Activated CD4-positive, alpha-beta T cell treated with anti-CD3 and anti-CD28 coated beads for 36 hours (primary cell): ENCODE data around the gene STIM1. TPM values are rescaled to one million over a fixed set of nuclear protein-coding genes. Genes with fewer than 3 reads are reported as not detected.

Experiments
- total RNA-seq, 2 experiments: library from RNA; stranded (reverse); gene quantifications; one replicate each; pipeline ENCODE4 v1.2.3, GENCODE V29; 2021

The STIM1 gene
- total RNA-seq, 2 experiments from 2014 or later = 60.0 to 62.6 TPM

Other genes starting within 250 kb of the STIM1 start
- gene ART5, start 213.7 kb upstream of the STIM1 start, total RNA-seq = under 1 TPM in 1 of 2 experiments, not detected in 1; 0.23 TPM
- gene ART1, start 210.5 kb upstream of the STIM1 start, total RNA-seq = not detected
- 1 to 10 TPM in 1 of 2 experiments, under 1 TPM in 1; 0.91 to 1.1 TPM for gene CHRNA10, start 184.3 kb upstream of the STIM1 start, total RNA-seq
- 100 to 1,000 TPM in 1 of 2 experiments, 10 to 100 TPM in 1; 96.0 to 134 TPM for gene NUP98, start 58.1 kb upstream of the STIM1 start, total RNA-seq
- 10 to 100 TPM; 33.6 to 39.2 TPM for gene PGAP2, start 47.1 kb upstream of the STIM1 start, total RNA-seq
- 100 to 1,000 TPM; 157 to 180 TPM for gene RHOG, start 14.7 kb upstream of the STIM1 start, total RNA-seq
- gene RRM1, start 239.1 kb downstream of the STIM1 start, total RNA-seq = 100 to 1,000 TPM; 220 to 259 TPM